ENCODE data around the gene STOML2. TPM values are rescaled to one million over a fixed set of nuclear protein-coding genes. Genes with fewer than 3 reads are reported as not detected.

The STOML2 gene
- total and polyA plus RNA-seq, 9 of the 15 experiments (the other 6 are each of a cell fraction or from before 2014, with no cell fraction given), result 110 to 220 (median 174) TPM

DNA sequence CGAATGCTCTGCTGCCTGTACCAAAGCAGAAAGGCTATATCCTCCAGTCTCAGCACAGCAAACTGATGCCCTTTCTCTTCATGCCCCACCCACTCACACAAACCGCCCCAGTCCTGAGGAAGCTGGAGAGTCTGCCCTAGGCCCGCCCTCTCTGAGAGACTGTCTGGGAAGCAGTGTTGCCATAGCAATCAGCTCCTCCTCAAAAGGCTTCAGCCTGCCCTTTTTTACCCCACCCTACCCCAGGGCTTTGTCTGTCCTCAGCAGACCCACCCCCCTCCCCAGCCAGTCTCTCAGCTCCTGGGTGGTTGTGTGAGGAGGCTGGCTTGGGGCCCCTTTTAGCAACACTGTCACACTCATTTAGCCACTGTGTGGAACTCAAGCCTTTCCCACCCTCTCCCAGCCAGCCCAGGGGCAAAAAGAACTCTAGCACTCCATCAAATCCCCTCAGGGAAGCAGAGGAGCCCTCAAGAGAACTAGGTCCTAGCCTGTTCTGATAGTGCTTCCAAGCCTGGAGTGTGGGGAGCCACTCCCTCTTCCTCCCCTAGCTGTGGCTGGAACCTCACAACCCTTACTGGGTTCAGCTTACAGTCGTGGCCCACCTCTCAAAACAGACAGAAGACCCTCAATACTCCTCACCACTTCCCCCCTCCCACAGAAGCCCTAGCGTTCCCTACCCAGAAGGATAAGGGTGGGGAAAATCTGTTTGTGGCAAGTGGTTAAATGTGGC lies 11.3 kb upstream of the STOML2 start (continued):
- TF ChIP-seq ZFP30 (CRISPR knock-in tag; IDR thresholded peaks at IDR 0.05; ENCODE audit: borderline replicate concordance), result no peak
- TF ChIP-seq ZNF316 (IDR thresholded peaks at IDR 0.05), result no peak
- TF ChIP-seq, protein P1, sequence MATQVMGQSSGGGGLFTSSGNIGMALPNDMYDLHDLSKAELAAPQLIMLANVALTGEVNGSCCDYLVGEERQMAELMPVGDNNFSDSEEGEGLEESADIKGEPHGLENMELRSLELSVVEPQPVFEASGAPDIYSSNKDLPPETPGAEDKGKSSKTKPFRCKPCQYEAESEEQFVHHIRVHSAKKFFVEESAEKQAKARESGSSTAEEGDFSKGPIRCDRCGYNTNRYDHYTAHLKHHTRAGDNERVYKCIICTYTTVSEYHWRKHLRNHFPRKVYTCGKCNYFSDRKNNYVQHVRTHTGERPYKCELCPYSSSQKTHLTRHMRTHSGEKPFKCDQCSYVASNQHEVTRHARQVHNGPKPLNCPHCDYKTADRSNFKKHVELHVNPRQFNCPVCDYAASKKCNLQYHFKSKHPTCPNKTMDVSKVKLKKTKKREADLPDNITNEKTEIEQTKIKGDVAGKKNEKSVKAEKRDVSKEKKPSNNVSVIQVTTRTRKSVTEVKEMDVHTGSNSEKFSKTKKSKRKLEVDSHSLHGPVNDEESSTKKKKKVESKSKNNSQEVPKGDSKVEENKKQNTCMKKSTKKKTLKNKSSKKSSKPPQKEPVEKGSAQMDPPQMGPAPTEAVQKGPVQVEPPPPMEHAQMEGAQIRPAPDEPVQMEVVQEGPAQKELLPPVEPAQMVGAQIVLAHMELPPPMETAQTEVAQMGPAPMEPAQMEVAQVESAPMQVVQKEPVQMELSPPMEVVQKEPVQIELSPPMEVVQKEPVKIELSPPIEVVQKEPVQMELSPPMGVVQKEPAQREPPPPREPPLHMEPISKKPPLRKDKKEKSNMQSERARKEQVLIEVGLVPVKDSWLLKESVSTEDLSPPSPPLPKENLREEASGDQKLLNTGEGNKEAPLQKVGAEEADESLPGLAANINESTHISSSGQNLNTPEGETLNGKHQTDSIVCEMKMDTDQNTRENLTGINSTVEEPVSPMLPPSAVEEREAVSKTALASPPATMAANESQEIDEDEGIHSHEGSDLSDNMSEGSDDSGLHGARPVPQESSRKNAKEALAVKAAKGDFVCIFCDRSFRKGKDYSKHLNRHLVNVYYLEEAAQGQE (IDR thresholded peaks at IDR 0.05; ENCODE audit: borderline replicate concordance), result peak; percentile 93
- TF ChIP-seq, protein P1 (CRISPR knock-in tag; IDR thresholded peaks at IDR 0.05; ENCODE audit: low read depth), result no peak
- TF ChIP-seq HDAC6 (IDR thresholded peaks at IDR 0.05; ENCODE audit: low read depth, low read length), result no peak
- TF ChIP-seq SP2 (IDR thresholded peaks at IDR 0.05; ENCODE audit: extremely low read depth, low read depth, low read length, poor library complexity, severe bottlenecking), result no peak
- TF ChIP-seq, protein P2, sequence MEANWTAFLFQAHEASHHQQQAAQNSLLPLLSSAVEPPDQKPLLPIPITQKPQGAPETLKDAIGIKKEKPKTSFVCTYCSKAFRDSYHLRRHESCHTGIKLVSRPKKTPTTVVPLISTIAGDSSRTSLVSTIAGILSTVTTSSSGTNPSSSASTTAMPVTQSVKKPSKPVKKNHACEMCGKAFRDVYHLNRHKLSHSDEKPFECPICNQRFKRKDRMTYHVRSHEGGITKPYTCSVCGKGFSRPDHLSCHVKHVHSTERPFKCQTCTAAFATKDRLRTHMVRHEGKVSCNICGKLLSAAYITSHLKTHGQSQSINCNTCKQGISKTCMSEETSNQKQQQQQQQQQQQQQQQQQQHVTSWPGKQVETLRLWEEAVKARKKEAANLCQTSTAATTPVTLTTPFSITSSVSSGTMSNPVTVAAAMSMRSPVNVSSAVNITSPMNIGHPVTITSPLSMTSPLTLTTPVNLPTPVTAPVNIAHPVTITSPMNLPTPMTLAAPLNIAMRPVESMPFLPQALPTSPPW (CRISPR knock-in tag; IDR thresholded peaks at IDR 0.05), result peak; percentile 31; the same call in 1 of the 2 replicates
- TF ChIP-seq RFX1 (IDR thresholded peaks at IDR 0.05), result peak; percentile 94
- no peak for TF ChIP-seq ZSCAN32 (CRISPR knock-in tag; IDR thresholded peaks at IDR 0.05)
- TF ChIP-seq, protein P3, sequence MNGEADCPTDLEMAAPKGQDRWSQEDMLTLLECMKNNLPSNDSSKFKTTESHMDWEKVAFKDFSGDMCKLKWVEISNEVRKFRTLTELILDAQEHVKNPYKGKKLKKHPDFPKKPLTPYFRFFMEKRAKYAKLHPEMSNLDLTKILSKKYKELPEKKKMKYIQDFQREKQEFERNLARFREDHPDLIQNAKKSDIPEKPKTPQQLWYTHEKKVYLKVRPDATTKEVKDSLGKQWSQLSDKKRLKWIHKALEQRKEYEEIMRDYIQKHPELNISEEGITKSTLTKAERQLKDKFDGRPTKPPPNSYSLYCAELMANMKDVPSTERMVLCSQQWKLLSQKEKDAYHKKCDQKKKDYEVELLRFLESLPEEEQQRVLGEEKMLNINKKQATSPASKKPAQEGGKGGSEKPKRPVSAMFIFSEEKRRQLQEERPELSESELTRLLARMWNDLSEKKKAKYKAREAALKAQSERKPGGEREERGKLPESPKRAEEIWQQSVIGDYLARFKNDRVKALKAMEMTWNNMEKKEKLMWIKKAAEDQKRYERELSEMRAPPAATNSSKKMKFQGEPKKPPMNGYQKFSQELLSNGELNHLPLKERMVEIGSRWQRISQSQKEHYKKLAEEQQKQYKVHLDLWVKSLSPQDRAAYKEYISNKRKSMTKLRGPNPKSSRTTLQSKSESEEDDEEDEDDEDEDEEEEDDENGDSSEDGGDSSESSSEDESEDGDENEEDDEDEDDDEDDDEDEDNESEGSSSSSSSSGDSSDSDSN (IDR thresholded peaks at IDR 0.05; ENCODE audit: borderline replicate concordance in 1 of 2, low read depth in 2 of 2, low read length in 2 of 2), result no peak
- no peak for TF ChIP-seq ZC3H8 (IDR thresholded peaks at IDR 0.05)
- no peak for TF ChIP-seq SREBF2 (CRISPR knock-in tag; IDR thresholded peaks at IDR 0.05)
